Subcutaneous abdominal adipose tissue (tissue), 5 donors: ENCODE measurements around the gene RBM20.

Experiments
- H3K27ac ChIP-seq: one replicate; pipeline ENCODE4 v1.7.0; 2013; ENCODE audit warnings: low read depth, mild to moderate bottlenecking, inconsistent platforms, low read length, moderate library complexity
- H3K27me3 ChIP-seq, 5 donors: one replicate each; pipeline ENCODE4 v1.7.0; 2013; ENCODE audit warnings: low read length in 5 of 5, inconsistent platforms in 1 of 5; ENCODE audit not compliant: control insufficient read depth in 5 of 5, insufficient read depth in 4 of 5
- H3K36me3 ChIP-seq, 5 donors: one replicate each; pipeline ENCODE4 v1.7.0; 2013; ENCODE audit warnings: low read length in 5 of 5; ENCODE audit not compliant: control insufficient read depth in 5 of 5, insufficient read depth in 5 of 5
- H3K4me1 ChIP-seq, 5 donors: one replicate each; pipeline ENCODE4 v1.7.0; 2013; ENCODE audit warnings: low read length in 5 of 5, mild to moderate bottlenecking in 3 of 5, moderate library complexity in 1 of 5; ENCODE audit not compliant: control insufficient read depth in 5 of 5, insufficient read depth in 5 of 5
- H3K4me3 ChIP-seq, 5 donors: one replicate each; pipeline ENCODE4 v1.7.0; 2013; ENCODE audit warnings: low read length in 5 of 5, low read depth in 1 of 5
- H3K9ac ChIP-seq, 5 donors: one replicate each; pipeline ENCODE4 v1.7.0; 2013; ENCODE audit warnings: low read length in 5 of 5, mild to moderate bottlenecking in 4 of 5, moderate library complexity in 3 of 5
- H3K9me3 ChIP-seq, 5 donors: one replicate each; pipeline ENCODE4 v1.7.0; 2013; ENCODE audit warnings: low read length in 5 of 5; ENCODE audit not compliant: control insufficient read depth in 5 of 5
- donor health status: healthy.
- donor health status: healthy.
- donor health status: healthy.
- donor health status: healthy.
- donor health status: healthy.

The RBM20 gene

DNA sequence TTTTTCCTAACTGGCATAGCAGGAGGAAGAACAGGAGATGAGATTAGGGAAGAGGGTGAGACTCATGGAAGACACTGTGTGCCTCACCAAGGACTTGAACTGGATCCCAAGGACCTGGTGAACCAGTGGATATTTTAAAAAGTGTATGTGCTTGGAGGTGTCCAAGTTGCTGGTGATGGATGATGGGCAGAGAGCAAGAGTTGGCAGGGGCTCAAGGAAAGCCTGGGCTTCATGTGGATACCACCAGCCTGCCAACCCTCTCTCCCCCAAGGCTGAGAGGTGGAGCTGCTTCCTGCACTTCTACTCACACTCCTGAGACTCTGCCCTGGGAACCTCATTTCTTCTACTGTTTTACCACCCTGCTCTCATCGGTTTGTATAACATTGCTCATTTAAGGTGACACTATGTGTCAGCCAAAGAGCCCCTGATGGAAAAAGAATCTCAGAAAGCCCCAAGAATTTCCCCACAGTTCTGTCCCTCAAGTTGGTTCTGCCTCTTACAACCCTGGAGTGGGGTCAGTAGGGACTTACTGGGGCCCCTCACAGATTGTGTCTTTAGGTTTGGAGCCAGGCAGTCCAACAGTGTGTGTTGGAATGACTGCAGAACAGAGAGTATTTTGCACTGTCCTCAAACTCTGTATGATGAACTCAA is 171.3 kb downstream of the RBM20 start:
- Histone ChIP-seq H3K9me3 (no peaks in the 10 kb centered on the region), H3K9ac (no peak overlapping the region), H3K27ac (no peak overlapping the region), H3K4me3 (no peak overlapping the region), H3K36me3 (no peaks in the 10 kb centered on the region), H3K27me3 (no peaks in the 10 kb centered on the region), H3K4me1 (peaks cover 7 to 37% (median 23%) of the 10 kb centered on the region in 5 donors)

DNA sequence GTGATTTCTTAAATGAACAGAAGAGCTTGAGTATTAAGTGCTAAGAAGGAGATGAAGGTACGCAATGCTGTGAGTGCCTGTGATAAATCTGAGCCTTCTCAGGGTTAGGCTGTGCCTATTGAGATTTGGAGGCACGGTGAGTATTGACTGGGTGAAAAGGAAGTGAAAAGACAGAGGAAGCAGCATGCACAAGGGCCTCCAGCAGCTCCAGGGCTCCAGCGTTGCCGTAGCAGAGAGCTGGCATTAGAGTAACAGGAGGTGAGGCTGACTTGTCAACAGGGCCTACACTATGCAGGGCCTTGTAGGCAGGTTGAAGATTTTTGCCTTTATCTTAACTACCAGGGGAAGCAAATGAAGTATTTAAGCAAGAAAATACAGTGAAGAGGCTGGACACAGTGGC is 173.5 kb downstream of the RBM20 start:
- Histone ChIP-seq H3K27me3 (no peaks in the 10 kb centered on the region), H3K27ac (no peak overlapping the region), H3K9me3 (no peaks in the 10 kb centered on the region), H3K9ac (no peak overlapping the region), H3K4me3 (no peak overlapping the region), H3K36me3 (no peaks in the 10 kb centered on the region), H3K4me1 (peaks cover 20 to 50% (median 44%) of the 10 kb centered on the region in 5 donors)

DNA sequence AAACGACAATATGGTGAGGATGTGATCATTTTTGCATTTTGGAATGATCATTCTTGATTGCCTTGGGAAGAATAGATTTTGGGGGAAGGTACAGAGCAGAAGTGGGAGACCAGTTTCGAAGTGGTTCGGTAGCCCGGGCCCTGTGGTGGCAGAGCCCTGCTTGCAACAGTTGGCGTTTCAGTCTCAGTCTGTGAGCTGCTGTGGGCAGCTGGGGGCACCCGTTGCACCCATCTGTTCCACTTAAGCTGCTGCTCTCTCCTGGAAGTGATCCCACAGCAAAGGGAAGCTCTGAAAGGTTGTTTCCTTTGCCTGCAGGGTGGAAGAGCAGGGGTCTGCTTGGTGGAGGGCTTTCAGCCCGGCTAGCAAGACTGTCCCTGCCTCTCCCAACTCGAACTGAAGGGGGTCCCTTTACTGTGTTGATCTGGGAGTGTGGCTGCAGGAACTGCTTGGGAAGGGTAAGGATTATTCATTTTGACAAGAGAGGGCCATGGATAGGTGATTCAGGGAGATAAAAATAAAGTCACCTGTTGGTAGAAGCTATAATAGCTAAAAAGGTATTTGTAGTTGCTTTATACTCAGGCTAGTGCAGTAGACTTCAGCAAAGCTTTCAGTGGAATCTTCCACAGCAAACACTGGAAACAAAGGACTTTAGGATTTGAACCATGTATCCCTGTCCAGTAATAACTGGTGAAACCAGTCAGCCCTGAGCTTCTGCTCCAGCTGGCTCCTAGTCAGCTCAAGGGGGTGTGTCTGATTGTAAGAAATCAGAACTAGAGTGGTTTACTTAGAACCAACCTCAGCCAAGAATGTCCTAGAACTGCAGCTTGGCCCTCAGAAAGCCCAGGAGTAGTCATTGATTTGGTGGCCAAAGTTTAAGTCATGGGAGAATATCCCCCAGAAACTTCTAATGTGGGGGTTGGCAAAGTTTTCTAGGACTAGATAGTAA is 174.4 kb downstream of the RBM20 start:
- H3K36me3 ChIP-seq: no peaks in the 10 kb centered on the region
- H3K27ac ChIP-seq: peak overlapping the region; percentile 89
- H3K4me1 ChIP-seq: peaks cover 20 to 57% (median 47%) of the 10 kb centered on the region in 5 donors
- H3K9me3 ChIP-seq: no peaks in the 10 kb centered on the region
- no peaks in the 10 kb centered on the region for H3K27me3 ChIP-seq
- no peak overlapping the region for H3K4me3 ChIP-seq
- H3K9ac ChIP-seq: peak overlapping the region in 1 of 5 donors; percentile 22

DNA sequence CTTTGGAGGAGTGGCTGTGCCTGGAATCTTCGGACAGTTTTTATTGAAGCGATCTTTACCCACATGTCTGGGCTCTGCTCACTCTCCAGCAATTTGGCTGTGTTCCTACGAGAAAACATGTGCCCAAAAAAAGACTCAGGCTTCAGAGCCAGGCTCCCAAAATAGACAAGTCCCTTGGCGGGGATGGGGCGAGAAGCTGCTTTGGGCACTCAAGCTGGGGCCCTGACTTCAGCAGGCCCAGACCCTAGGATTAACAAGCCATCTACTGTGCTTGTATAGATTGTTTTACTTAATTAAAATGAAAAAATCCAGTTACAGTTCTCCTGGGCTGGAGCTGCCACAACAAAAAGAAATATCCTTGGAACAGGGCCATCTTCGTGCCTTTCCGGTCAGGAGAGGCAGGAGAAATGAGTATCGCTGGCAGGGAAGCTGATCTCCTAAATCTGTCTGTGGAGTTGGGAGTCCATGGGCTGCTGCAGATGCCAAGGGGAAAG is 176.2 kb downstream of the RBM20 start:
- Histone ChIP-seq H3K27ac (peak overlapping the region; percentile 89), H3K9me3 (no peaks in the 10 kb centered on the region), H3K27me3 (no peaks in the 10 kb centered on the region), H3K4me1 (peaks cover 20 to 57% (median 47%) of the 10 kb centered on the region in 5 donors), H3K36me3 (no peaks in the 10 kb centered on the region), H3K9ac (peak overlapping the region in 3 of 5 donors; percentile 1 to 89 (median 33)), H3K4me3 (no peak overlapping the region)

DNA sequence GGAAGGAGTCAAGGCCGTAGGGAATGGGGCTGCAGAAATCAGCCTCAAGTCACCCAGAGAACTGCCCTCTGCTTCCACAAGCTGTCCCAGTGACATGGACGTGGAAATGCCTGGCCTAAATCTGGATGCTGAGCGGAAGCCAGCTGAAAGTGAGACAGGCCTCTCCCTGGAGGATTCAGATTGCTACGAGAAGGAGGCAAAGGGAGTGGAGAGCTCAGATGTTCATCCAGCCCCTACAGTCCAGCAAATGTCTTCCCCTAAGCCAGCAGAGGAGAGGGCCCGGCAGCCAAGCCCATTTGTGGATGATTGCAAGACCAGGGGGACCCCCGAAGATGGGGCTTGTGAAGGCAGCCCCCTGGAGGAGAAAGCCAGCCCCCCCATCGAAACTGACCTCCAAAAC is 177.4 kb downstream of the RBM20 start:
- no peaks in the 10 kb centered on the region for H3K27me3 ChIP-seq
- no peaks in the 10 kb centered on the region for H3K9me3 ChIP-seq
- H3K27ac ChIP-seq: peak overlapping the region; percentile 89
- H3K4me3 ChIP-seq: peak overlapping the region in 1 of 5 donors; percentile 19
- H3K9ac ChIP-seq: peak overlapping the region in 3 of 5 donors; percentile 1 to 89 (median 31)
- peaks cover 20 to 57% (median 47%) of the 10 kb centered on the region in 5 donors for H3K4me1 ChIP-seq
- H3K36me3 ChIP-seq: no peaks in the 10 kb centered on the region

DNA sequence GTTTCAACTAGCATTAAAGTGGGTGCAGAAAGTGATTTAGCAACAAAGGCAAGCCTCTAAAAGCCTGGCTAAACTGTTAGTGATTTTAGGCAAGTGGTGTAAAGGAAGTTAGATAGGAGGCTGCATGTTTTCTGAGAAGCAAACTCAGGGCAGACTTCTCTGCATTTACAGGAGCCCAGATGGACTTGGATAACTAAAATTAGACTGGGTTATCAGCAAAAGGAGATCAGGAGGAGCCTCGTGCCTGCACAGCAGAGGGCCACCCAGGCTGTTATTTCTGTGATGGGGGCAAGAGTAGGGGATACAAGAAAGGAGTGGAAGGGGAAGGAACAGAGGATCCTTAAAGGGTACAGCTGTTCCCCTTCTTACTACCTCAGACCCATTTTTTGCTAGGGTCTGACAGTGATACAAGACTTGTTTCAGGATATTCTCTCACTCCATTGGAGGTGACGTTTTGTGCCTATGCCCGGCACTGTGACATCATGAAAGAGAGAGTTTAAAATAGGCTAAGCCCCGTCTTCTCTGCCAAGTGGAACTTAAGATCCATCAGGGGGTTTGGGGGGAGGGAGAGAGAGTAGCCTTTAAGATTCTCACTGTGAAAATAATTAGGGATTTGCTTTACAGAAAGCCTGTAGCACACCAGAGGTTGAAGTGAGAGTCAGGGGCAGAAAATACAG is 178.0 kb downstream of the RBM20 start:
- H3K27ac ChIP-seq: peak overlapping the region; percentile 89
- peak overlapping the region in 1 of 5 donors; percentile 31 for H3K9ac ChIP-seq
- no peaks in the 10 kb centered on the region for H3K27me3 ChIP-seq
- peaks cover 20 to 59% (median 47%) of the 10 kb centered on the region in 5 donors for H3K4me1 ChIP-seq
- H3K4me3 ChIP-seq: peak overlapping the region in 1 of 5 donors; percentile 19
- H3K9me3 ChIP-seq: no peaks in the 10 kb centered on the region
- H3K36me3 ChIP-seq: no peaks in the 10 kb centered on the region

DNA sequence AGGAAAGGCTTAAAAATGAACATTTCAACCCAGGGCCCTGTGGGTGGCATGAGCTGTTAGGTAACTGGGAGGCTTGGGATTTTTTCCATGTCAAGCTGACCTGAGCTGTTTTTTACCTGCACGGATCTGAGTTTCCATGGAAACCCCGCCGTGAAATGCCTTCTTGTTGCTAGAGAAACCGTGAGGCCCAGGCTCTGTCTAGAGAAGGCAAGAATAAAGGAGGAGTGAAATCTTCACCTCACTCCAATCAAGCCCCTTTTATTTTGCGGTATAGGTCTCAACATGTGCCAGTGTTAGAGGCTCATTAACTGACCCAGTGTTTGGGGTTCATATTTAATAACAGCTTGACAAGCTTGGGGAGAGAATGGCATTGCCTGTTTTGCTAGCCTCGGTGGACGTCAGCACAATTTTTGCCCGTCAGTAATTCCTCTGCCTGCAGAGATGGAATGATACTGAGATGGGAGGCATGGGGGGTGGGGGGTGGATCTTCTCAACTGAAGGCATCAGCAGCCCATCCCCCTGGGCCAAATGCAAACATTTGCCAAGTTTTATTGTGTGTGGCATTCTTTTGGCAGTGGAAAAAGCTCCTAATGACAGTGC is 178.7 kb downstream of the RBM20 start:
- Histone ChIP-seq H3K27ac (peak overlapping the region; percentile 89), H3K36me3 (no peaks in the 10 kb centered on the region), H3K9me3 (no peaks in the 10 kb centered on the region), H3K4me1 (peaks cover 22 to 60% (median 46%) of the 10 kb centered on the region in 5 donors), H3K27me3 (no peaks in the 10 kb centered on the region), H3K9ac (no peak overlapping the region), H3K4me3 (no peak overlapping the region)

DNA sequence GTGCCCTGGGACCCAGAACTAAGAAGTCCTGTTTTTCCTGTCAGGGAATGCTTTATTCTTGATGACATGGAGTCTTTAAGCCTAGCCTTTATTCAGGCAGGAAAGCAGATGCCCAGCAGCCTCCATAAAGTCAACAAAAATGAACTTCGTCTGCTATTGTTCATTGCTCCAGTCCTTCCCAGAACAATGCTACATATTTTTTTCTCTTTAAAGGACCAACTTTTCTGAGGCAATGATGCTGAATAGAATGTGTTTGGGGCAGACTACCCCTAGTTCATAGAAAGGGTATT is 180.0 kb downstream of the RBM20 start:
- Histone ChIP-seq H3K36me3 (no peaks in the 10 kb centered on the region), H3K9ac (no peak overlapping the region), H3K27me3 (no peaks in the 10 kb centered on the region), H3K9me3 (no peaks in the 10 kb centered on the region), H3K4me3 (no peak overlapping the region), H3K27ac (no peak overlapping the region), H3K4me1 (peaks cover 22 to 57% (median 40%) of the 10 kb centered on the region in 5 donors)

DNA sequence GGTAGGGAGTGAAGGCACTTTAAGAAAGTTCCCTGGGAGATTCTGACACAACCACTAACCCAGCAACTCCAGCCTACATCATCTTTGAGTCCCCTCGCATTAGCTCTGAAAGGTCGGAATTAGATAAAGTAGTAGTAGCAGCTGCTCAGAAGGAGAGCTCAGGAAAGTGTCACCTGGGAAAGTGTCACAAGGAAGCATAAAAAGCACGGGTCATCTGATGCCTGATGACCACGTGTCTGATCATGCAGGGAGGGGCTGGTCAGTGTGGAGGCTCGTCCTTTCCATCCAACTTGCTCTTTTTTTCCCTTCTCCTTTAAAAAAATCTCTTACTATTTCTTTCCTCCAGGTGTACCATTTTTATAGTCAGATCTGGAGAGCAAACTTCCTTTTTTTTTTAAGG is 180.5 kb downstream of the RBM20 start:
- Histone ChIP-seq H3K4me3 (no peak overlapping the region), H3K27me3 (no peaks in the 10 kb centered on the region), H3K4me1 (peaks cover 21 to 51% (median 34%) of the 10 kb centered on the region in 5 donors), H3K36me3 (no peaks in the 10 kb centered on the region), H3K9me3 (no peaks in the 10 kb centered on the region), H3K9ac (no peak overlapping the region), H3K27ac (no peak overlapping the region)
